Tibial nerve (tissue), 4 donors: ENCODE results near the gene ABCA13. TPM values are rescaled to one million over a fixed set of nuclear protein-coding genes. Genes with fewer than 3 reads are reported as not detected.

ENCODE experiments used
- DNase-seq, 2 donors: peaks; one replicate each; pipeline ENCODE4 v3.0.0-alpha.2; 2019; ENCODE audit warnings: low spot score in 2 of 2
- H3K27ac ChIP-seq, 4 donors: fragments of 200-600 bp; sonication (generic) in 3 of 4; one replicate each; pipeline ENCODE4 v1.5.1; 2017 to 2019; ENCODE audit warnings: mild to moderate bottlenecking in 1 of 4
- H3K27me3 ChIP-seq, 2 donors: fragments of 200-600 bp; sonication (generic) in 1 of 2; one replicate each; pipeline versions ENCODE4 v1.5.1 to v1.6.0; 2017 to 2019
- H3K36me3 ChIP-seq, 3 donors: fragments of 200-600 bp; sonication (generic); one replicate each; pipeline ENCODE4 v1.5.1; 2018 to 2019
- H3K4me1 ChIP-seq, 4 donors: fragments of 200-600 bp; sonication (generic) in 3 of 4; one replicate each; pipeline ENCODE4 v1.5.1; 2017 to 2019
- H3K4me3 ChIP-seq, 4 donors: fragments of 200-600 bp; sonication (generic) in 3 of 4; one replicate each; pipeline ENCODE4 v1.5.1; 2017 to 2019; ENCODE audit warnings: mild to moderate bottlenecking in 1 of 4, moderate library complexity in 1 of 4
- H3K9me3 ChIP-seq, 4 donors: fragments of 200-600 bp; sonication (generic) in 3 of 4; one replicate each; pipeline ENCODE4 v1.5.1; 2017 to 2019
- CTCF ChIP-seq, 5 experiments: fragments of 200-600 bp in 3 of 5; fragments of 450-650 bp in 2 of 5; sonication (generic) in 3 of 5; IDR thresholded peaks; one replicate each; pipeline ENCODE4 v1.5.1; 2016 to 2019; ENCODE audit warnings: antibody characterized with exemption in 5 of 5, mild to moderate bottlenecking in 3 of 5, moderate library complexity in 2 of 5
- EP300 ChIP-seq, 2 donors: sonication (generic); formaldehyde crosslinking; IDR thresholded peaks; one replicate each; pipeline ENCODE4 v1.6.1; 2017; ENCODE audit warnings: antibody characterized with exemption in 2 of 2, mild to moderate bottlenecking in 1 of 2
- POLR2A ChIP-seq, 2 donors: fragments of 450-650 bp; IDR thresholded peaks; one replicate each; pipeline ENCODE4 v1.6.1; 2017; ENCODE audit warnings: antibody characterized with exemption in 2 of 2, mild to moderate bottlenecking in 2 of 2, moderate library complexity in 2 of 2
- WGBS, 2 donors: methylation state at CpG; one replicate each; pipeline ENCODE4 v1.1.5; 2018; 5-methylcytosine and 5-hydroxymethylcytosine counted together
- total RNA-seq, 4 donors: library from RNA; depleted of rRNA; stranded (reverse); fragments of >200 nt; gene quantifications; one replicate each; pipeline ENCODE4 v1.1.0, GENCODE V29; 2016

Gene ABCA13
- total RNA-seq, 4 donors from 2014 or later, result 0.90 to 4.6 (median 3.6) TPM

- Histone ChIP-seq H3K36me3 (no peaks in the 10 kb centered on the region), H3K9me3 (peaks cover 0 to 12% (median 0%) of the 10 kb centered on the region in 4 donors), H3K27me3 (no peaks in the 10 kb centered on the region), H3K4me1 (no peaks in the 10 kb centered on the region), H3K27ac (no peak overlapping the region), H3K4me3 (no peak overlapping the region)
- no peak for DNase-seq
- TF ChIP-seq CTCF (IDR thresholded peaks at IDR 0.05) (no peak), EP300 (IDR thresholded peaks at IDR 0.05) (no peak), POLR2A (IDR thresholded peaks at IDR 0.05) (no peak)
Measured at GRCh38 chr7:48237354-48237753, 66.1 kb downstream of the ABCA13 start.

DNA sequence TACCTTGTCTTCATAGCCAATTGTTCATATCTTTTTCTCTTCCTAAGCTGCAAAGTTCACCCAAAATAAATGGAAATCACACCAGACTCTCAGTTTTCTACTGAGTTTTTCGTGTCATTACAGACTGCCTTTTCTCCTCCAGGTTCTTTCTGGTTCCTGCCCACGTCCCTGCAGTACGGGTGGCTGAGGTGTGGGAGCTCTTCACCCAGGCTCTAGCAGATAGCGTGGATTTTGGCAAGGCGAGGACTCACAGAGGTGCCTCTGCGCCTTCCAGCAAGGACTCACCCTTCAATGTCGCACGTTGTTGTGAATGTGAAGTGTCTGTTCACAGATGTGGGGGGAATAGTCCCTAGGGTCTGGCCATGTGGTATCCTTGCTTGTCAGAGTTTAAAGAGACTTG, 71.6 kb downstream of the ABCA13 start:
- no peak for DNase-seq
- Histone ChIP-seq H3K27ac (no peak overlapping the region), H3K4me3 (no peak overlapping the region), H3K4me1 (peaks cover 0 to 13% (median 0%) of the 10 kb centered on the region in 4 donors), H3K9me3 (no peaks in the 10 kb centered on the region), H3K36me3 (no peaks in the 10 kb centered on the region), H3K27me3 (no peaks in the 10 kb centered on the region)
- WGBS, 2 donors, result 78 to 89% methylated on average over 8 of the region's 8 CpGs
- TF ChIP-seq POLR2A (IDR thresholded peaks at IDR 0.05), result no peak
- TF ChIP-seq CTCF (IDR thresholded peaks at IDR 0.05), result no peak
- TF ChIP-seq EP300 (IDR thresholded peaks at IDR 0.05), result no peak

GRCh38 chr7:48244864-48245271, 73.6 kb downstream of the ABCA13 start:
- 6 to 7% methylated on average over 5 of the region's 5 CpGs for WGBS, 2 donors
- no peaks in the 10 kb centered on the region for H3K36me3 ChIP-seq
- peak; percentile 41 to 45 for DNase-seq
- H3K27ac ChIP-seq, result no peak overlapping the region
- TF ChIP-seq POLR2A (IDR thresholded peaks at IDR 0.05) (no peak), CTCF (IDR thresholded peaks at IDR 0.05) (no peak), EP300 (IDR thresholded peaks at IDR 0.05) (peak in 1 of 2 donors; percentile 55)
- no peaks in the 10 kb centered on the region for H3K27me3 ChIP-seq
- H3K4me1 ChIP-seq, result peaks cover 0 to 13% (median 0%) of the 10 kb centered on the region in 4 donors
- no peak overlapping the region for H3K4me3 ChIP-seq
- no peaks in the 10 kb centered on the region for H3K9me3 ChIP-seq

- Histone ChIP-seq H3K36me3 (no peaks in the 10 kb centered on the region), H3K27ac (no peak overlapping the region), H3K4me3 (no peak overlapping the region), H3K27me3 (no peaks in the 10 kb centered on the region), H3K9me3 (no peaks in the 10 kb centered on the region), H3K4me1 (peaks cover 0 to 13% (median 0%) of the 10 kb centered on the region in 4 donors)
- TF ChIP-seq CTCF (IDR thresholded peaks at IDR 0.05) (no peak), EP300 (IDR thresholded peaks at IDR 0.05) (peak in 1 of 2 donors; percentile 45)
- peak in 1 of 2 donors; percentile 5 for DNase-seq
- WGBS, 2 donors, result 48 to 49% methylated on average over 9 of the region's 9 CpGs
Measured at GRCh38 chr7:48245751-48246472, 74.7 kb downstream of the ABCA13 start.

DNA sequence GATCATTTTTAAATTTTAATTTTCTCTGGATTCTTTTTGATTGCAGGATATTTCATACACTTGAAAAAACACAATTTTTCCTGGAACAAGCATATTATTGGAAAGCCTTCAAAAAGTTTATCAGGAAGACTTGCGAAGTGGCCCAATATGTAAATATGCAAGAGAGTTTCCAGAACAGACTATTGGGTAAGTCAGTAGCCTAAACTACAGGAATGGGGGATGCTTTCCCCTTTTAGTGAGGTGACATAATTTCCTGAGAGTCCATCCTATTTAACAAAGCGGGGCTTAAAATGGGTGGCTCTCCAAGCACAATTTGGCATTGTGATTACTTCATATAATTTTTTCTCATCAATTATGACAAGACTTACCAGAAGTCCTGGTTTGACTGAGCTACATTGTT, 77.9 kb downstream of the ABCA13 start:
- Histone ChIP-seq H3K27ac (no peak overlapping the region), H3K36me3 (no peaks in the 10 kb centered on the region), H3K9me3 (no peaks in the 10 kb centered on the region), H3K4me1 (peaks cover 0 to 13% (median 0%) of the 10 kb centered on the region in 4 donors), H3K27me3 (no peaks in the 10 kb centered on the region), H3K4me3 (no peak overlapping the region)
- no peak for TF ChIP-seq EP300 (IDR thresholded peaks at IDR 0.05)
- TF ChIP-seq POLR2A (IDR thresholded peaks at IDR 0.05), result no peak
- TF ChIP-seq CTCF (IDR thresholded peaks at IDR 0.05), result no peak
- WGBS, 2 donors, result 65 to 73% methylated on average over 2 of the region's 2 CpGs
- no peak for DNase-seq
